A172 (cell line): Measurements from ENCODE around the gene LARP7. TPM values are rescaled to one million over a fixed set of nuclear protein-coding genes. Genes with fewer than 3 reads are reported as not detected.
"Not testable (repeated sequence)": the region's sequence is repeated elsewhere in the genome, so short reads cannot be mapped to it uniquely, and the experiment has no call there.

ENCODE experiments used
- DNase-seq: peaks from one replicate; pipeline ENCODE4 v3.0.0-alpha.2; 2015; ENCODE audit warnings: low spot score
- total RNA-seq: library from RNA; depleted of rRNA; stranded (reverse); fragments of >200 nt; shearing (Covaris generic); gene quantifications from 2 replicates; pipeline ENCODE4 v1.2.3, GENCODE V29; 2014; rRNA removed

Gene LARP7
- total RNA-seq, result 48.6 and 52.6 TPM in 2 replicates

GRCh38 chr4:112636688-112637551 lies at the start of gene LARP7, which contains the start of gene ZGRF1:
LARP7 (plus strand) TSS chr4:112637143; CDS start chr4:112644670, 7,527 bp downstream.
ZGRF1 (minus strand) TSS chr4:112636909; CDS start chr4:112633176, 3,733 bp downstream.
- peak; percentile 97 for DNase-seq

GRCh38 chr4:112589206-112589605 lies 47.7 kb upstream of the LARP7 start:
- peak; percentile 23 for DNase-seq

GRCh38 chr4:112591593-112591992 lies 45.4 kb upstream of the LARP7 start:
- DNase-seq, result no peak

GRCh38 chr4:112592717-112593116 lies 44.2 kb upstream of the LARP7 start:
- DNase-seq, result no peak

- no peak for DNase-seq
Measured at GRCh38 chr4:112593438-112594133, 43.4 kb upstream of the LARP7 start.

GRCh38 chr4:112594993-112595392 lies 42.0 kb upstream of the LARP7 start:
- DNase-seq, result no peak

- DNase-seq, result peak; percentile 44
Measured at GRCh38 chr4:112604589-112604988, 32.4 kb upstream of the LARP7 start.

GRCh38 chr4:112612814-112613213 lies 24.1 kb upstream of the LARP7 start:
- not testable (repeated sequence) for DNase-seq

GRCh38 chr4:112616984-112617383 lies 20.0 kb upstream of the LARP7 start:
- DNase-seq, result no peak

- no peak for DNase-seq
Measured at GRCh38 chr4:112626228-112626627, 10.7 kb upstream of the LARP7 start.

GRCh38 chr4:112633477-112634235 lies 3.3 kb upstream of the LARP7 start:
- DNase-seq, result peak; percentile 28

GRCh38 chr4:112637552-112637866 lies 566 bp downstream of the LARP7 start:
- no peak for DNase-seq

GRCh38 chr4:112642526-112642925 lies 5.6 kb downstream of the LARP7 start:
- DNase-seq, result no peak

GRCh38 chr4:112644595-112645535 lies 7.9 kb downstream of the LARP7 start:
- not testable (repeated sequence) for DNase-seq

GRCh38 chr4:112645541-112646329 lies 8.8 kb downstream of the LARP7 start:
- no peak for DNase-seq

GRCh38 chr4:112646632-112647537 lies 9.9 kb downstream of the LARP7 start:
- DNase-seq, result no peak

GRCh38 chr4:112647785-112648184 lies 10.8 kb downstream of the LARP7 start:
- no peak for DNase-seq

- DNase-seq, result no peak
Measured at GRCh38 chr4:112648263-112649054, 11.5 kb downstream of the LARP7 start.
